Coronary artery (tissue), 2 donors: Measurements from ENCODE around the gene RBFOX2.

Experiments used
- DNase-seq: peaks from one replicate; pipeline ENCODE4 v3.0.0-alpha.2; 2017; ENCODE audit warnings: low spot score
- H3K27ac ChIP-seq, 2 donors: fragments of 200-600 bp; sonication (generic); one replicate each; pipeline ENCODE4 v1.5.1; 2016 to 2019
- H3K4me3 ChIP-seq: fragments of 200-600 bp; sonication (generic); 2 replicates; pipeline ENCODE4 v1.5.1; 2016; ENCODE audit warnings: mild to moderate bottlenecking, moderate library complexity
- TF ChIP-seq, protein P1 (sequence below): fragments of 200-600 bp; sonication (generic); IDR thresholded peaks from one replicate; pipeline ENCODE4 v1.5.1; 2019; ENCODE audit warnings: antibody characterized with exemption

Gene RBFOX2

DNA sequence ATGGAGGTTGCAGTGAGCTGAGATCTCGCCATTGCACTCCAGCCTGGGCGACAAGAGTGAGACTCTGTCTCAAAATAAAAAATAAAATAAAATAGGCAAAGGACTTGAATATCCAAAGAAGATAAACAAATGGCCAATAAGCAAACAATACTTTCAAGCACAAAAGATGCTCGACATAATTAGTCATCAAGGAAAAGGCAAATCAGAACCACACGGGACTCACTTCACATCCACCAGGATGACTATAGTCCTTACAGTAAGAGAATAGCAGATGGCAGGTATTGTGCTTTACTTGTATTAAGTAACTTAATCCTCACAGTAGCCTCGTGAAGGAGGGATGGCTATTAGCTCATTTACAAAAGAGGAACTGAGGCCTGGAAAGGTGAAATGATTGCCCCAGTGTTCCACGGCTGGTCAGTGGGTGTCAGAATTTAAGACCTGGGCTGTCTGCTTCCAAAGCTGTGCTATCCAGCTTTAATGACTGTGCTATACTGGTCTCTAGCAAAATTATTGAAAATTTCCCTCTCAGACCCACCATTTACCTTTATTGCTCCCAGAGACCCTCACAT lies 40.2 kb upstream of the RBFOX2 start:
- Histone ChIP-seq H3K27ac (no peak overlapping the region), H3K4me3 (no peak overlapping the region)
- no peak for DNase-seq
- TF ChIP-seq, protein P1, sequence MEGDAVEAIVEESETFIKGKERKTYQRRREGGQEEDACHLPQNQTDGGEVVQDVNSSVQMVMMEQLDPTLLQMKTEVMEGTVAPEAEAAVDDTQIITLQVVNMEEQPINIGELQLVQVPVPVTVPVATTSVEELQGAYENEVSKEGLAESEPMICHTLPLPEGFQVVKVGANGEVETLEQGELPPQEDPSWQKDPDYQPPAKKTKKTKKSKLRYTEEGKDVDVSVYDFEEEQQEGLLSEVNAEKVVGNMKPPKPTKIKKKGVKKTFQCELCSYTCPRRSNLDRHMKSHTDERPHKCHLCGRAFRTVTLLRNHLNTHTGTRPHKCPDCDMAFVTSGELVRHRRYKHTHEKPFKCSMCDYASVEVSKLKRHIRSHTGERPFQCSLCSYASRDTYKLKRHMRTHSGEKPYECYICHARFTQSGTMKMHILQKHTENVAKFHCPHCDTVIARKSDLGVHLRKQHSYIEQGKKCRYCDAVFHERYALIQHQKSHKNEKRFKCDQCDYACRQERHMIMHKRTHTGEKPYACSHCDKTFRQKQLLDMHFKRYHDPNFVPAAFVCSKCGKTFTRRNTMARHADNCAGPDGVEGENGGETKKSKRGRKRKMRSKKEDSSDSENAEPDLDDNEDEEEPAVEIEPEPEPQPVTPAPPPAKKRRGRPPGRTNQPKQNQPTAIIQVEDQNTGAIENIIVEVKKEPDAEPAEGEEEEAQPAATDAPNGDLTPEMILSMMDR = no peak

DNA sequence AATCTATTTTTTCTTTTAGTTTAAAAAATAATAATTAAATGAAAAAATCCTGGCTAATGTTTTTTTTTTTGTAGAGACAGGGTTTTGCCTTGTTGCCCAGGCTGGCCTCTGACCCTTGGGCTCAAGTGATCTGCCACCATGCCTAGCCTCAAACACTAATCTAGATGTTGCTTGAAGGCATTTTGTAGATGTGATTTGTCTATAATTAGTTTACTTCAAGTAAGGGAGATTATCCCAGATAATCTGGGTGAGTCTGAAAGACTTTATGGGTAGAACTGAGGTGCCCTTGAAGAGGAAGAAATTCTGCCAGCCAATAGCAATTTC lies 38.6 kb upstream of the RBFOX2 start:
- DNase-seq = no peak
- TF ChIP-seq, protein P1 = no peak
- H3K4me3 ChIP-seq = no peak overlapping the region
- no peak overlapping the region for H3K27ac ChIP-seq

GRCh38 chr22:36065775-36066544 lies 37.3 kb upstream of the RBFOX2 start:
- peak; percentile 97 for DNase-seq
- H3K27ac ChIP-seq = peak overlapping the region; percentile 74 to 91
- TF ChIP-seq, protein P1 = peak; percentile 100

DNA sequence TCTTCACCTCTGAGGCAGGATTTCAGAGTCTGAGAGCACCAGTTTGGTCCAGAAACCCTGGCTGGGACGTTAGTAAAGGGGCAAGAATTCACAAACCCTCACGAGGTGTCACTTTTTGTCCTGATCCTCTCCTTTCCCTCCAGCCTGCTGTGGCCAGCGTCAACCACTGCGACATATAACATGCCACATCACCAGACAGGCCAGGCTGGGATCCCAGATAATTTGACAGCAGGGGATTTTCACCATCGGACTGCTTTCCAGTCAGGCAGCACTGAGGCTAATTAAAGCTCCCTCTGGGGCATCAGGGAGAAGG lies 36.8 kb upstream of the RBFOX2 start:
- H3K4me3 ChIP-seq = peak overlapping the region; percentile 73
- TF ChIP-seq, protein P1 = no peak
- DNase-seq = no peak
- H3K27ac ChIP-seq = peak overlapping the region; percentile 74 to 91

More at GRCh38 chr22:36065775-36066544, 37.3 kb upstream of the RBFOX2 start:
- H3K4me3 ChIP-seq = peak overlapping the region; percentile 73

DNA sequence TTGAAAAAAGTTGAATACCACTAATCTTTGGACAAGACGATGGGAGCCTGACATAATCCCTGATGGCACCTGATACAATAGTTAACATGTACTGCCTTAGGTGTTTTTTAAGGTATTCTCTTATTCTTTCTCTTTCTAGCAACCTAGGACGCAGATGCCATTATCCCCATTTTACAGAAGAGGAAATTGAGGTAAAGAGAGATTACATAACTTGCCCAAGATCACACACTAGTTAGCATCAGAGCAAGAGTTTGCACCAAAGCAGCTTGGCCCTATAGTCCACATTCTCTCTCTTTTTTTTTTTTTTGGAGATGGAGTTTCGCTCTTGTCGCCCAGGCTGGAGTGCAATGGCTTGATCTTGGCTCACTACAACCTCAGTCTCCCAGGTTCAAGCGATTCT lies 35.7 kb upstream of the RBFOX2 start:
- TF ChIP-seq, protein P1 = no peak
- H3K4me3 ChIP-seq = no peak overlapping the region
- H3K27ac ChIP-seq = no peak overlapping the region
- no peak for DNase-seq

DNA sequence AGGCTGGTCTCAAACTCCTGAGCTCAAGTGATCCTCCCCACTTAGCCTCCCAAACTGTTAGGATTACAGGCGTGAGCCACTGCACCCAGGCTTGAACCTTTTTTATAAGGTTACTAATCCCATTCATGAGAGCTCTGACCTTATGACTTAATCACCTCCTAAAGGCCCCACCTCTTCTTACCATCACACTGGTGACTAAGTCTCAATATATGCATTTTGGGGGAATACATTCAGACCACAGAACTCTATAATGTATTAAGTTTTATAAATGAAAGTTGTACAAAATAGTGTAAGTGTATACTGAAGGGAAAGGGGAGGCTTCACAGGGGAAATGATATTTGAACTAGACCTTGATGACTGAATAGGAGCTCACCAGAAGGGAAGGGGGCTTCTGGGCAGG lies 28.4 kb upstream of the RBFOX2 start:
- TF ChIP-seq, protein P1 = no peak
- Histone ChIP-seq H3K27ac (no peak overlapping the region), H3K4me3 (no peak overlapping the region)
- DNase-seq = no peak
